ENCODE measurements around the gene IL17RB.

The IL17RB gene

DNA sequence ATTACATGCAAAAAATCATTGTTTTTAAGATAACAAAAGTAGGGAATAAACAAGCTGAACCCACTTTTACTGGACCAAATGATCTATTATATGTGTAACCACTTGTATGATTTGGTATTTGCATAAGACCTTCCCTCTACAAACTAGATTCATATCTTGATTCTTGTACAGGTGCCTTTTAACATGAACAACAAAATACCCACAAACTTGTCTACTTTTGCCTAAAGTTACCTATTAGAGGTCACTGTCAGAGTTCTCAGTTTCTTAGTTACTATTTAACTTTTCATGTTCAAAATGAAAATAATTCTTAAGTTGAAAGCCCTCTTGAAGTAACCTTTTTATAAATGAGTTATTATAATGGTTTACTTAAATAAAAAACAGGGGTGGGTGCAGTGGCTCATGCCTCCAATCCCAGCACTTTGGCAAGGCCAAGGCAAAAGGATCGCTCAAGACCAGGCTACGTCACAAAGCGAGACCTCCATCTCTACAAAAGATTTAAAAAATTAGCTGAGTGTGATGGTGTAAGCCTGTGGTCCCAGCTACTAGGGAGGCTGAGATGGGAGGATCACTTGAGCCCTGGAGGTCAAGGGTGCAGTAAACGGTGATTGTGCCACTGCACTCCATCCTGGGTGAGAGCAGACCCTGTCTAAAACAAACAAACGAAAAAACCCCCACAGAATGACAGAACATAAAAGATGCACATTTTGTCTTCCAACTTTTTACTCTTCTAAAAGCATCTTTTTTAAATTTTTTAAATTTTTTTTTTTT is 19.5 kb downstream of the IL17RB start:
- no peak for DNase-seq

DNA sequence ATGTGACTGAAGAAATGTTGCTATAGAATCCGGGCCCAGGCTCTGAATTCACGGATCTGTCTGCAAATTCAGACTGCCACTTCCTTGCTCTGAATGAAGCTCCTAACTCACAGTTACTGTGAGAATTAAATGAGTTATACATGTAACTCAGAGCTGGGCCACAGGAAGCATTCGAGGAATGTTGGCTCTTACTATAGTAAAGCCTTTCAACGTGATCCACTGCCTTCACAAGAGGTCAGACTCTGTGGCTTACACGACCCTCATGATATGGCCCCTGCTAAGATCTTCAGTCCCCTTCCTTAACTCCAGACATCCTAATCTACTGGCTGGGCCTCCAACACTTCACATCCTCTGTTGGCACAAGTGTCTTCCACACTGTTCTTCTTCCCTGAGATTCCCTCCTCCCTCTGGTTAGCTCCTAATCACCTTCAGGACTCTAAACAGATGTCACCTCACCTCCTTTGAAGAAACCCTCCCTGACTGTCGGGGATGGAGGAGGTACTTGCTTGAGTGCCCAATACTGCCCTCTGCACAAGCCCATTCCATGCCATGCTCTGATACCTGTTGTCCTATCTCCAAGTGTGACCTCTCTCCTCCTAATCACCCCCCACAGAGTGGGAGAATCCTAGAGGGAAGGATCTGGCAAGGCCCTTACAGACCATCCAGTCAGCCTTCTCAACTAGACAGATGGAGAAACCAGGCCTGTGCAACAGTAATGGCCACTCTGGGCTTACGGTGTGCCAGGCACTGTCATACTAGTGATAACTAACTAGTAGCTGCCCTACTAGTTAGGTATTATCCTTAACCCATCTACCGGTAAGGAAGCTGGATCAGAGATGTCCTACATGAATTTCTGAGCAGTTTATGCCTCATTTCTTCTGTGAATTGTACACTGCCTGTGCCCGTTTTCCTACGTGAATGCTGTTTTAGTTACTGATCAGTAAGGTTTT is 34.3 kb downstream of the IL17RB start:
- no peak for DNase-seq

- DNase-seq = no peak
These were observed 35.6 kb downstream of the IL17RB start, which contains the start of gene ACTR8 for GRCh38 chr3:53881691-53882593. TSS of gene ACTR8 (minus strand) at chr3:53882152. CDS start at chr3:53882101, 51 bp downstream.

GRCh38 chr3:53883008-53883407 is 36.6 kb downstream of the IL17RB start:
- DNase-seq = no peak

DNA sequence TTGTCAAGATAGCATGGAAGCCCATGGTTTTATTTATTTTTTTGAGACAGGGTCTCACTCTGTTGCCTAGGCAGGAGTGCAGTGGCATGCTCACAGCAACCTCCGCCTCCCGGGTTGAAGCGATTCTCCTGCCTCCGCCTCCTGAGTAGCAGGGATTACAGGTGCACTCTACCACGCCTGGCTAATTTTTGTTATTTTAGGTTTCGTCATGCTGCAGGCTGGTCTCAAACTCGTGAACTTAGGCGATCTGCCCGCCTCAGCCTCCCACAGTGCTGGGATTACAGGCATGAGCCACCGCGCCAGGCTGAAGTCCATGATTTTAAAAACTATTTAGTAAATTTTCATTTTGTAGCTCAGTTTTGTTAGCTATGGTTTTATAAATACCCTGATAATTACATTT is 38.3 kb downstream of the IL17RB start:
- DNase-seq = no peak

DNA sequence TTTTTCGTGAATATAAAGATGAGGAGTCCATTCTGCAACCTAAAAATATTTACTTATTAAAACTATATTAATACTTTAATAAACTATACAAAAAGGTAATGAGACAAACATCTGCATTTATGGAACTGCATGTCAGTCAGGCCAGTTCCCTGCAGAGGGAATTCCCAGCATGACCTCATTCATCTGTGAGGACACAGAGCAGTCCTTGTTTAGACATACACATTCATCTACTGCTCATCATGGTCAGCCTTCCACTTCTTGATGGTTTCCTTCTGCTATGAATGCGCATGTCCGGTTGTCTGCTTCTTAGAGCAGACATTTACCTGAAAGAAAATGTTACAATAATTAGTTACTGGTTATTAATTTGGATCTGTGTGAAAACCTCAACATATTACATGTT is 38.9 kb downstream of the IL17RB start:
- no peak for DNase-seq

- DNase-seq = no peak
These were observed 41.1 kb downstream of the IL17RB start for GRCh38 chr3:53887446-53887845.

DNA sequence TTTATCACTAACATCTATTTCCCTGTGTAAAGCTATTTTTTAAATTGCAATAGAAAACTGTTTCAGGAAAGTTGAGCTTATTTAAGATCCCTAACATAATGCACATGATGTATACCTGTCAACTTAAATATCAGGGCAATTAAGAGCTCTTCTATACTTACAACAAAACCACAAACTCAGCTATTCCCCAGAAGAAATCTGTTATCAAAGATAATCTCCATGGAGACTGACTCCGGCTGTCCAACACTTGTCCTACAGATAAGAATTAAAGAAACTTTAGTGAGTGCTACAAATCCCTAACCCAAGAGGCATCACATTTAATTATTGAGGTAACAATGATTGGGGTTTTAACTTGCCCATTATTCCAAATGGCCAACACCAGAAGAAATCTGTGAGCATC is 41.9 kb downstream of the IL17RB start:
- no peak for DNase-seq

- no peak for DNase-seq
These were observed 44.5 kb downstream of the IL17RB start for GRCh38 chr3:53890726-53891475.

DNA sequence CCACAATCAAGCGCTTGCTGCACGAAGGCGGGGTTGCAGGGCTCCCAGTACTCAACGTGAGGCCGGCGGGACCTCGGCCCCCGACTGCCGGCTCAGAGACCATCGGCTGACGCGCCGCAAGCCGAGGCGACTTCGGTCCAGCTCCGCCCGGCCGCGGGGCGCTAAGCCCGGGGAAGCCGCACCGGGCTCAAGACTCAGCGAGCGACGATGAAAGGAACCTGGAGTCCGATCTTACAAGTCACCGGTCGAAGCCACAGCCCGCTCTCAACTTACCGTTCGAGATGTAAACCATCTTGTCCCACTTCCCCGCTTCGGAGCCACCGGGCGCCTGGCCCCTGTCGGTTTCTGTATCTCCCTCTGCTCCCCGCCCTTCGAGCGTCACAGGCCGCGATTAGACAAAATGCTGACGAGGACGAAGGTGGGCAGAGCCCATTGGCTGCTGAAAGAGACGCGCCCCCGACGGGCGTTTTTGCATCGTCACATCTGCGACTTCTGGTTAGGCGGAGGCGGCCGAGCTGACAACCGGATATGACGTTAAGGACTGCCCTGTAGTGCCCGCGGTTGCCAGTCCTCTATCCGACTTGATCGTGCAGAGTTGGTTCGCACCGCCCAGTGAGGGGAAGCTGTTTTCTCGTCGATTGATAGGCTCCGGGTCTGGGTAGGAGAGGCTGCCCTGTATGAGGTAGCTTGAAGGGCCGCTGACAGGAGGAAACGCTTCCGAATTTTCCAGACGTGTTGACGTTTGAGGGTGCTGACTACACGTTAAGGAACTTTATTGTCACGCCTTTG is 45.3 kb downstream of the IL17RB start, which contains the start of gene SELENOK:
Gene SELENOK (minus strand): TSS at position 363 of the 789 bp plus-strand sequence.
- DNase-seq = peak; percentile 90

- no peak for DNase-seq
These were observed 45.9 kb downstream of the IL17RB start for GRCh38 chr3:53892286-53892637.

GRCh38 chr3:53899750-53900149 is 53.4 kb downstream of the IL17RB start:
- DNase-seq = no peak

DNA sequence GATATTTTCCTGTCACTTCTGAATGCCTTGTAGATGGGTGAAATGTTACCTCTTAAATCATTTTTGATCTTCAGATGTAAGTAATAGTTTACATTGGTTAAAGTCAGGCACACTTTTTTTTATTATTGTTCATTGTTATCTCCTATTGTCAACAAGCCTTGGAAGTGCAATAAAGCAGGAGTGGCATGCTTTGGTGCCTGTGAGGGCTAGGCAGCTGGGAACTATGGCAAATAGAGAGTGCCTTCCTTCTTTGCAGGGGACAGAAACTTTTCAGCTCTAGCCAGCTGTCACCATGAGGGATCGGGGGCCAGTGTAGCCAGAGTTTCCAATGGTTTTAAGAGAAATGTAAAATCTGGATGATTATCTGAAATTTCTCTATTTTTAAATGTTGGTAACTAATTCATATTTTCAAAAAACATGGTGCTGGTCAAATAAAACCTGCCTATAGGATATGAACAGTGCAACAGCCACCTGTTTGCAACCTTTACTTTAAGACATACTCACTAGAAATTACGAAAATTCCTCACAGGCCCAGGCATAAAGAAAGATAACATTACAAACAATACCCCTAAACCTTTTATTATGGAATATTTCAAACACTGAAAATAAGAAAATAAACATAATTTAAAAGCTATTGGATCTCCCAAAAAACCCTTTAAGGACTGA is 54.4 kb downstream of the IL17RB start:
- no peak for DNase-seq

DNA sequence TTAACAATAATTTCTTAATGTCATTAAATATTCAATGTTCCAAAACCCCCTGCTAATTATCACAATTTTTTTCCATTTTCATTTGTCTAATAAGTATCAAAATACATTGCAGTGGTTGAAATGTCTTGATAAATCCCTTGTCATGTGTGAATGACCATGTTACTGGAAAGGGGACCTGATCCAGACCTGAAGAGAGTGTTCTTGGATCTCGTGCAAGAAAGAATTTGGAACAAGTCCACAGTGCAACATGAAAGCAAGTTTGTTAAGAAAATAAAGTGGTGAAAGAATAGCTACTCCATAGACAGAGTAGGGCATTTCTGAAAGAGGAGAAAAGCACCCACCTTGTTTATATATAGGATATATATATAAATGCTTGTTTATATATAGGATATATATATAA is 55.7 kb downstream of the IL17RB start:
- no peak for DNase-seq

DNA sequence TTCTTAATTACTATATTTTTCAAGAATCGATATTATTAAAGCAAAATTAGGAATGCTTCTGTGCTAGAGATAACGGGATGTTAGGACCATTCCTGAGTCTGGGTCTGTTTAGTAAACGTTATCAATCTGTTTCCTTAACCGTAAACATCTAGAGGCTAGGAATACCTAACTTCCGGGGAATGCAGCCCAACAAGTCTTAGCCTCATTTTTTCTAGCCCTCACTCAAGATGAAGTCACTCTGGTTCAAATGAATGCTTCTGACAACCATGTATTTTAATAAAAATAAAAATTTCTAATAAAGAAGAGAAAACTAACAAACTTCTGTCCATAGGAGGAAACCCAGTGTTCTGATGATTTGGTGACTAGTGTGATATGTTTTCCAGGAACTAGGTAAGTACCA is 56.3 kb downstream of the IL17RB start:
- DNase-seq = no peak

DNA sequence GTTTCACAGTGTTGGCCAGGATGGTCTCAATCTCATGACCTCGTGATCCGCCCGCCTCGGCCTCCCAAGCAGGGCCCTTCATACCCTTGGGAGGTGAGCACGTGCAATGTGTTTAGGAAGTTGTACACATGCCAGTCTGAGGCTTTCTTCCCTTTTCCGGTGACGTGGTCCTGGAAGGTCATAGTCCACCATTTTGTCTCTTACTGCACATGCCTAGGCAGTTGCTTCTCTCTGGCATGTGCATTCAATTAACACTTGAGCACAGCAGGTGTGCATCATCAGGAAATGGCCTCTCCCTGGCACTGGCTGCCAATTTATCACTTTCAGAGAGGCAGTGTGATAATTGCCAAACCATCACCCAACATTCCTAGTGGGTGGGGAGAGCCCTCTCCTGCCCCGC is 67.0 kb downstream of the IL17RB start:
- no peak for DNase-seq
